Stimulated activated CD4-positive, alpha-beta T cell treated with anti-CD3 and anti-CD28 coated beads, Interleukin-12 subunit alpha, Interleukin-12 subunit beta, amount 100 ng/mL, for 4 hours (primary cell): ENCODE measurements around the gene SPRR5.

Source experiments
- DNase-seq: peaks from one replicate; pipeline ENCODE4 v3.0.0-alpha.2; 2020

The SPRR5 gene

GRCh38 chr1:152951711-152952110 lies 4.7 kb downstream of the SPRR5 start:
- no peak for DNase-seq

- DNase-seq: no peak
These were observed 6.8 kb downstream of the SPRR5 start for GRCh38 chr1:152953761-152954160.

GRCh38 chr1:152954436-152954835 lies 7.4 kb downstream of the SPRR5 start:
- no peak for DNase-seq

- DNase-seq: no peak
These were observed 10.6 kb downstream of the SPRR5 start for GRCh38 chr1:152957561-152957960.

GRCh38 chr1:152959273-152959672 lies 12.3 kb downstream of the SPRR5 start:
- DNase-seq: no peak

GRCh38 chr1:152959801-152960451 lies 12.9 kb downstream of the SPRR5 start:
- DNase-seq: no peak

- no peak for DNase-seq
These were observed 13.5 kb downstream of the SPRR5 start for GRCh38 chr1:152960452-152961044.

GRCh38 chr1:152961226-152961891 lies 14.4 kb downstream of the SPRR5 start:
- DNase-seq: no peak

- no peak for DNase-seq
These were observed 15.9 kb downstream of the SPRR5 start for GRCh38 chr1:152962876-152963415.

GRCh38 chr1:152964536-152964935 lies 17.5 kb downstream of the SPRR5 start:
- no peak for DNase-seq

- DNase-seq: no peak
These were observed 18.8 kb downstream of the SPRR5 start for GRCh38 chr1:152965853-152966252.

- DNase-seq: no peak
These were observed 20.2 kb downstream of the SPRR5 start for GRCh38 chr1:152967201-152967600.

- no peak for DNase-seq
These were observed 21.2 kb downstream of the SPRR5 start for GRCh38 chr1:152968248-152968647.

GRCh38 chr1:152969036-152969435 lies 22.0 kb downstream of the SPRR5 start:
- DNase-seq: no peak

GRCh38 chr1:152970495-152970894 lies 23.5 kb downstream of the SPRR5 start, which contains the start of gene SPRR4:
SPRR4 (plus strand) TSS chr1:152970648; CDS start chr1:152971891, 1,243 bp downstream.
- DNase-seq: no peak

GRCh38 chr1:152972196-152972886 lies 25.3 kb downstream of the SPRR5 start:
- no peak for DNase-seq

GRCh38 chr1:152976688-152977087 lies 29.7 kb downstream of the SPRR5 start:
- DNase-seq: no peak

GRCh38 chr1:152977614-152978013 lies 30.6 kb downstream of the SPRR5 start:
- no peak for DNase-seq

- no peak for DNase-seq
These were observed 33.7 kb downstream of the SPRR5 start for GRCh38 chr1:152980676-152981075.

- no peak for DNase-seq
These were observed 34.3 kb downstream of the SPRR5 start for GRCh38 chr1:152981146-152981871.

- no peak for DNase-seq
These were observed 35.1 kb downstream of the SPRR5 start for GRCh38 chr1:152982076-152982475.

- DNase-seq: no peak
These were observed 36.2 kb downstream of the SPRR5 start for GRCh38 chr1:152983234-152983633.

- no peak for DNase-seq
These were observed 36.7 kb downstream of the SPRR5 start, which contains the start of gene SPRR1A for GRCh38 chr1:152983743-152984142. SPRR1A (plus strand) TSS chr1:152984081; CDS start chr1:152985231, 1,150 bp downstream.
